Measurements from ENCODE around the gene PROSER2. TPM values are rescaled to one million over a fixed set of nuclear protein-coding genes. Genes with fewer than 3 reads are reported as not detected.

PROSER2 gene
- total RNA-seq, 1 experiment from 2014 or later: 0.84 TPM

DNA sequence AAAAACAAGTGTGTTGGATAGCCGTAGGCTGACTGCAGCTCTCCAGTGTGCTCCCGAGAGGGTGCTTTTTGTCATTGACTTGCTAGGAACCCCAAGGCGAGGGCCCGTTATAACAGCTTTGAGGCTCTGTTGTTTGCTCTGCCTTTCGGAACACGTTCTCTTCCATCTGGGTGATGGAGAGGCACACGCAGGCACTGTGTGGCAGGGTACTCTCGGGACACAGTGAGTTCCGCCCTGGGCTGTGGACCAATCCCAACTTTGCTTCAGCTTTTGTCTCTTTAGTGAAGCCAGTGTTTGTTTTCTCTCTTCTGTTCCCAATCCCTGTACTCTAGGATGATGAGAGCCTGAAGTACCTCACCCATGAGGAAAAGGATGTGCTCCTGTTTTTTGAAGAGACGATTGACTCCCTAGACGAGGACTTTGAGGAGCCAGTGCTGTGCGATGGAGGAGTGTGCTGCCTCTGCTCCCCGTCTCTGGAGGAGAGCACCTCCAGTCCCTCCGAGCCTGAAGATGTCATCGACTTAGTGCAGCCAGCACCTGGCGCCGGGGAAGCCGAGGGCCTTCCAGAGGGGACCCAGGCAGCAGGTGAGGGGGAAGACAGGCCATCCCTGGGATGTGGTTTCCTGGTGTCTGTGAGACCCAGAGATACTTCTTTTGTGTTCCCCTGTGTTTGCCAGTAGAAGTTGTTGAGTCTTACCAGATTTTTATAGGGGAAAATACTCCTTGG is 43.2 kb downstream of the PROSER2 start:
- DNase-seq (ENCODE audit: low read depth): no peak

DNA sequence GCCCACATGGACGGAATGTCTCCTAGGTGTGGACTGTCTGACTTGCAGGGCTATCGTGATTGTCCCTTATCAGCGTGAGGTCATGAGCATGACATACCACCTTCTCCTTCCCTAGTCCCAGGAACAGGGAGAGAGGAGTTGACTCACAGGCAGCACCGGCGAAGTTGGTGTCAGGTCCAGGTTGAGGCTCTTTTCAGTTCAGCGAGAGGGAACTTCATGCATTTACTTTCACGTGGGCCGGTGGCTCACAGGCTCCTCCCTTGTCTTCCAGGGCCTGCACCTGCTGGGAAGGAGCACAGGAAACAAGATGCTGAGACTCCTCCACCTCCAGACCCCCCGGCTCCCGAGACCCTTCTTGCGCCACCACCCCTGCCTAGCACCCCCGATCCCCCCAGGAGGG is 46.1 kb downstream of the PROSER2 start:
- DNase-seq (ENCODE audit: low read depth): no peak

DNA sequence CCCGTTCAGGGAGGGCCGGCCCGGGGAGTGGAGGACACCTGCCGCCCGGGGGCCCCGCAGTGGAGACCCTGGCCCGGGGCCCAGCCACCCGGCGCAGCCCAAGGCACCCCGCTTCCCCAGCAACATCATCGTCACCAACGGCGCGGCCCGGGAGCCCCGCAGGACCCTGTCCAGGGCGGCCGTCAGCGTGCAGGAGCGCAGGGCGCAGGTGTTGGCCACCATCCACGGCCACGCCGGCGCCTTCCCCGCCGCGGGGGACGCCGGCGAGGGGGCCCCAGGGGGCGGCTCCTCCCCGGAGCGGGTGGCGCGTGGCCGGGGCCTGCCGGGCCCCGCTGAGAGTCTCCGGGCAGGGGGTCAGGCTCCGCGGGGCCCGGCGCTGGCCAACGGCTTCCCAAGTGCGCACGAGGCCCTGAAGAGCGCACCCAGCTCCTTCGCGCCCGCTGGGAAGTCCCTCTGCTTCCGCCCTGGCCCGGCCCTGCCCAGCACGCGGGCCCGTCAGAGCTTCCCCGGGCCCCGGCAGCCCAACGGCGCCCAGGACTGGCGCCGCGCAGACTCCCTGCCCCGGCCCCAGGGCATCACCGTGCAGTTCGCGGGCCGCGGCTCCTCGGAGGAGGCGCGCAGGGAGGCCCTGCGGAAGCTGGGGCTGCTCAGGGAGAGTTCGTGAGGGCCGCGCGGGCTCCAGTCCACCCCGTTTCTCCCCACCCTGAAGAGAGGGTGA is 46.7 kb downstream of the PROSER2 start:
- DNase-seq (ENCODE audit: low read depth): no peak

DNA sequence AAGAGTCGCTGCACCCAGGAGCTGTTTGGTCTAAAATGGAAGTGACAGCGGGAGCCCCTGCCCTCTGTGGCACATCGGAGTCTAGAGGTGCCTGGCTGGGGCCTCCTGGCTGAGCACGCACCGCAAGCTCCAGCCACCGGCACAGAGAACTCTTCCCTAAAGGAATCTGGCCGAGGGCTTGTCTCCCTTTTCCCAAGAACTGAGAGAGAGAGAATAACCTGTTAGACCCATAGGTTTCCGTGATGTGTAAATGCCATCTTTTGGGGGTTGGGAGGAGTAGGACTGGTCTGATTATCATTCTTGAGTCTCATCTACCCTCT is 47.3 kb downstream of the PROSER2 start:
- no peak for DNase-seq (ENCODE audit: low read depth)

DNA sequence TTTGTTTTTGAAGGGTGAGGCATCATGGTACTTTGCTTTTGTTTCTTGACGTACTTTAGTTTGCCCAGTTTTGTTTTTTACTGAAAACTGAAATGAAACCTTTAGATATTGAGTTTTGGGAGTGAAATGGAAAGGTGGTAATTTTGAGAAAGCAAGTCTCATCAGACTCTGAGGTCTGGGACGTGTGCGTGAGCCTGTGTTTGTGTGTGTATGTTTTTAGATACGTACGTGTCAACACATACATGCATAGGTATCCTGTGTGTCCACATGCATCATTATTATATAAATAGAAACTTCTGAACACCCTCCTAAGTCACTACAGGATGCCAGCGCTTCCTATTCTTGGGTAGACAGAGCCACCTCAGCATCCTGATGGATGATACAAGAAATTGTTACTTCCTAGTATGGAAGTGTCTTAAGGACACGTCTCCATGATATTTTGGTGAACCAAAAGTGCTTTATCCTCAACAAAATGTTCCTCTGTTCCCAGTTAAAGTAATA is 47.8 kb downstream of the PROSER2 start:
- DNase-seq (ENCODE audit: low read depth): no peak

DNA sequence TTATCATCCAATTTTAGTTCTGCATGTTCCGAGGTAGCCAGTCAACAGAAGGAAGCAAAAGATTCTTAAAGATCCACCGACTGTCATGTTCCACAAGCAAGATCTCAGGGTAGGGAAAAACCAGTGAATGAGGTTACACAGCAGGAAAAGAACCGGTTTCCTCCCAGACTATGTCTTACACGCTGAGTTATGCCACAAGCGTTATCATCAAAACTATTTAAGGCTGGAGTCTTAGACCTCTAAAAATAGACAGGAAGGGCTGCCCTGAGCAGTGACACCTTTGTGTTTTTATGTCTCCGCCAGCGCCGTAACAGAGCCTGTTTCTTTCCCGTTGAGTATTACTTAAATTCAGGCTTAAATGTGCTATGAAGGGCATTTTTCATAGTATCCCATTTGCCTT is 48.3 kb downstream of the PROSER2 start:
- DNase-seq (ENCODE audit: low read depth): no peak

DNA sequence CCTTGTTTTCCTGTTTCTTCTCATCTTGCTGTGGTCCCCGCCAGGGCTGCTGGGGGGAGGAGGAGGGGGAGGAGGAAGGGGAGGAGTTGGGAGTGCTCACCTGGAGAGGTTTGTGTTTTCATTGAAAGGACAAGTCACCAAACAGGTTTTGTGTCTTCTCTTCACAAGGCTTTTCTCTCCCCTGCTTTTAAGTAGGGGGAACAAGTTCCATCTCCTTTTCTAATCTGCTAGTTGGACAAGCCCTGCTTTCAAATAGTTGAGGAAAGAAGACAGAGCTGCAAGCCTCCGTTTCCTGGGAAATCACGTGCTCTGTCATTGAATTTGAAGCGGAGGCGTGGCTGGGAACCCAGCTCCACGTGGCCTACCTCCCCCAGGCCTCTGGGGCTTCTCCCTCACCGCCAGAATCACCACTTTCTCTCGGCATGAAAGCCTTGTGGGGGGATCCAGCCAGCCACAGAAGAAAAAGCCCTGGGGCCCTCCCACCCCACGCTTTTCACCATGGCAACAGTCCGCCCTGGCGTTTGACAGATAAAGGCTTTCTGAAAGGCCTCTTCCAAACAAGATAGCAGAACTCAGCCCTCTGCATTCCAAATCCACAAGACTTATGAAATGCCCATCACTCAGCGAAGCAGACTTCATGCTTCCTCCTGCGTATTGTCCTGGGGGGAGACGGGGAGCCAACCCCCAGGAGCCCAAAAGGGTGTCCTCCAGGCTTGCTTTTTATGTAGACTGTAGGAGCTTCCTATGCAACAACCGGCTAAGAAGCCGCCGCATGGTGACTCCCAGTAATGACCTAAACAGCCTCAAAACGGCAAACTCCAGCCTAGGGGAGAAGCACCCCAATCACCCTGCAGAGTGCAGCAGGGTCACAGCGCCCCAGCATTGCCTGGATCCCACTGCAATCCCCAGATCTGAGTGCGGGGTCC is 51.7 kb downstream of the PROSER2 start:
- DNase-seq (ENCODE audit: low read depth): peak; percentile 54

DNA sequence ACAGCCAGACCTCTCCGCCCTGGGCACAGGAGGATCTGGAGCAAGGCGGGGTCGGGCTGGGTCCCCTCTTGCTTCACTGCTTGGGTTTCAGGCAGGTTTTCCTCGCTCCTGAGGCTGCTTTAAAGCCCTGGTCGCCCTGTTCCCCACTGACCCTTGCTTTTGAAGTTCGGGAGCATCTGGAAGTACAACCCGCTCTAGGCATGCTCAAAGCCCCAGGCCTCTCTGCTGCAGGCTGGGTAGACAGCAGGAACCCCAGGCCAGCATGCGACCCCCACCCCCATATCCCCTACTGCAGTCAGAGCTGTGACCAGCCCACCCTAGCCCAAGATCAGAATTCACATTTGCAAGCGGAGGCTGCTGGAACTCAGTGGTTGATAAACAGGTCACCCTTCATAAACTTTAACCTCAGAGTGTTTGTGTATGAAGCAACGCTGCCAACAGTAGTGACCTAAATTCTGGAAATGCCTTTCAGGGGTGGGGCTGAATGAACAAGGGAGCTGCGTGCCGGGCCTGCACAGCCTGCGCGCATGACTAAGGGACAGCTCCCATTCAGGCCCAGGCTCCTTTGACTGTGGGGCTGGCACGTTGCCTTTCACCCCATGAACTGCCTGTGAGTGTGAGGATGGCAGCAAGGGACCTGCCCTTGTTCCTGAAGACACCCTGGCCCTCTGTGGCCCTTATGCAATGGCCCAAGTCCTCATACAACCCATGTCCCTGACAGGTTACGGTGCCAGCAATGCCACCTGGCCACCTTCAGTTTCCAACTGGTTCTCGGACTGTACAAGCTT is 52.5 kb downstream of the PROSER2 start:
- peak; percentile 81 for DNase-seq (ENCODE audit: low read depth)

DNA sequence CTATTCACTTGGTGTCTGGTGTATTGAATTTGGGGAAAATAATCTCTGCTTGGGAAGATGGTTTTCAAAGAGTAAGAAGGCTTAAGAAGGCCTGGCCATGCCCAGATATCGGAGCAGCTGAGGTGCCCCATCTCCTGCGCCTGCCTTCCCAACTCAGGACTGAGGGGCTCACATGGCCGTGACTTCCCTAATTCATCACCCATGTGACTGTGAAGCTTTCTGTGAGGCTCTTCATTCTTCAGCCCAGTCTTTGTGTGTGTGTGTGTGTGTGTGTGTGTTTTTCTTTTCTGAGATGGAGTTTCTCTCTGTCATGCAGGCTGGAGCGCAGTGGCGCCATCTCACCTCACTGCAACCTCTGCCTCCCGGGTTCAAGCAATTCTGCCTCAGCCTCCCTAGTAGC is 53.2 kb downstream of the PROSER2 start:
- no peak for DNase-seq (ENCODE audit: low read depth)

DNA sequence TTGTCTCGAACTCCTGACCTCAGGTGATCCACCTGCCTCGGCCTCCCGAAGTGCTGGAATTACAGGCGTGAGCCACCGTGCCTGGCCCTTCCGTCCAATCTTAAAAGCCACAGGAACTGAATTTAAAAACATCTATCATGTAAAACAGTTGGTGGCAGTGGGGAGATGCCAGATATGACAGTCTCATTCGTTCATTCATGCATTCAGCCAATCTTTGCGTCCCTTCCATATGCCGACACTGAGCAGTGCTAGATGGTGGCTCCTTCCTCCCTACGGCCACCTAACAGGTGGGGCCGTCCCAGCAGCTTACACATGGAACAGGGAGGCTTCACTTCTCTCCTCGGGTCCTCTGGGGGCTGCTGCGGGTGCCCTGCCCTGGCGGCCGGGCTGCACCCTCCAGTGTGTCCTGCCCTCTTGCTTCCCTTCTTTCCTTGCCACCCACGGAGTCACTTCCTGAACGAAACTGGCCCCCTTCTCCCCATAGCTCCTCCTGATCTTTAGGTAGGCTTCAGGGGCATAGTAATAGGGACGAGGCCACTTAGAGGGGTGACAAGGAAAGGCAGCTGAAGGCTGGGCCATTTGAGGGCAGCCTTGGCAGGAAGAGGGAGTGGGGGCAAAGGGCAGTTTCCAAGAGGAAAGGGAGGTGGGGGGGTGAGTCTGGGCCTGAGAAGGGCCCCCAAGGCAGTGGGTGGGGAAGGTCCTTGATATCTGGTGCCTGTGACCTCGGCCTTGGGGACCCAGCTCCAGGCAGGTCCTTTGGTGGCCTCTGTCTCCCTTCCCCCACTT is 53.8 kb downstream of the PROSER2 start:
- no peak for DNase-seq (ENCODE audit: low read depth)

DNA sequence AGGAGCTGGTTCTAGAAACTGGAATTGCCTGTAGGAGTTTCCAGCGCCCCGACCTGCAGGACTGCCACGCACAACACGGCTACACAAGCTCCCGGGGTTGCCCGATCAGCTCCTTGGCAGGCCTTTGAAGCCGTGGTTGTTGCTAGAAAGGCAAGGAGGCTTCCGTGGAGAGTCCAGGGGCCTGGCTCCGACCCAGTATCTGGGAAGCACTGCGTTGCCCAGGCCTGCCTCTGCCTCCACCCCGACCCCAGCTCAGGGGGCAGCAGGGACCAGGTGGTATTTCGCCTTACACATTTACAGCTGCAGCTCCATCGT is 54.4 kb downstream of the PROSER2 start:
- DNase-seq (ENCODE audit: low read depth): no peak

DNA sequence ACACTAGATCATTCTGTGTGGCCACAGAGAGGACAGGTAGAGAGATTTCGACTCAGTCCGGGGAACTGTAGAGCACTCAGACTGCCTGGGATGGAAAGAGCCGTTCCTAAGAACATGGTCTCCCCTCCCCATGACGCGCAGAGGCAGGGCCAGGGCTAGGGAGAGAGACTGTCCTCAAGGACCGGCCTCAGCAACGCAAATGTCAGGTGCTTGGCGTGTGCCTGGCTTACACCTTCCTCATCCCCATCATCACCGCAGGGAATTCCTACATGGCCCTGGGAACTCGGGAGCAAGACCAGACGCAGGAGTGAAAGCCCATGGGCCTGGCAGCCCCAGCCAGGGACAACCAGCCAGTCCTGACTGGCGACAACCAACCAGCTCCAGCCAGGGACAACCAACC is 55.6 kb downstream of the PROSER2 start:
- no peak for DNase-seq (ENCODE audit: low read depth)

DNA sequence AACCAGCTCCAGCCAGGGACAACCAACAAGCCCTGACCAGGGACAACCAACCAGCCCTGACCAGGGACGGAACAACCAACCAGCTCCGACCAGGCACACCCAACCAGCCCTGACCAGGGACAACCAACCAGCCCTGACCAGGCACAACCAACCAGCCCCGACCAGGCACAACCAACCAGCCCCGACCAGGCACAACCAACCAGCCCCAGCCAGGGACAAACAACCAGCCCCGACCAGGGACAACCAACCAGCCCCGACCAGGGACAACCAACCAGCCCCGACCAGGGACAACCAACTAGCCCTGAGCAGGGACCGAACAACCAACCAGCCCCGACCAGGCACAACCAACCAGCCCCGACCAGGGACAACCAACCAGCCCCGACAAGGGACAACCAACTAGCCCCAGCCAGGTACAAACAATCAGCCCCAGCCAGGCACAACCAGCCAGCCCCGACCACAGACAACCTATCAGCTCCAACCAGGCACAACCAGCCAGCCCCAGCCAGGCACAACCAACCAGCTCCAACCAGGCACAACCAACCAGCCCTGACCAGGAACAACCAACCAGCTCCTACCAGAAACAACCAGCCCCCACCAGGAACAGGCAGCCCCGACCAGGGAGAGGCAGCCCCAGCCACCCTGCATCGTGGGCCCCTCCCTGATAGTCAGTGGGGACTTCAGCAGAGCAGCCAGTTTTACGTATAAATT is 56.4 kb downstream of the PROSER2 start:
- DNase-seq (ENCODE audit: low read depth): no peak

DNA sequence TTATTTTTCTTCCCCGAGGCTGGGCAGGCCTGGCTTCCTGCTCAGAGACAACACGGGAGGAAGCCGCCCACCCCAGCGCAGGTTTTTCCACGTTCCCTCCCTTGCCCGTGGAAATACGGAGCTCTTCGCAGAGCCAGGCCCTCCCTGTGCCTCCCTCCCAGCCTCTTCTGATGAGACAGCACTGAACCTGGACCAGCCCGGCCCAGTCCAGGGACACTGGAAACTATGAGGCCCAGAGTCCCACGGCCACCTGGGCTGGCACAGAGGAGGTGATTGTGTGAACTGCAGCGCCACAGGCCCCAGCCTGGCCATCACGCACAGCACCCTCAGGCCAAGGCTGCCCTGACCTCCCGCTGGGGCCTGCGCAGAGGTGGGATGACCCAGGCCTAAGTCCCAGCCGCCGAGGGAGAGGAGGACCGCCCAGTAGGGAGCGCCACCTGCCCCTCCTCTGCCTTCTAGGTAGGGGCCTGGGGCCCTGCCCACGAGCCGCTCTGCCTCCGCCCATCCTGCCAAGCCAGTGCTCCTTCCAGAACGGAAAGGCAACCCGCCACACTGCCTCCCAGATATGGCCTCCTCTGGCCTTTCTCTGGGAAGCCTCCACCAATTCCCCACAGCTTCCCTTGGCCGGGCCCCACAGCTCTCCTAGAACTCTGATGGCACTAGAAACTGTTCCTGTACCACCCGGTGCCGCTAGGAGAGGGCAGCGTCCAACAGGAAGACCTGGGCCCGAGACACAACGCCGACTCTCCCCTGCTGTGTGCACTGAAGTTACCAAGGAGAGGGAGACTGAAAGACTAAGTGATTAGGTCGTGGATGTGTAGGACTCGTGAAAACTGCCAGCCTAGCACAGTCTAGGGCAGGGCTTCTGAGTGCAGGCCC is 57.2 kb downstream of the PROSER2 start:
- DNase-seq (ENCODE audit: low read depth): no peak

DNA sequence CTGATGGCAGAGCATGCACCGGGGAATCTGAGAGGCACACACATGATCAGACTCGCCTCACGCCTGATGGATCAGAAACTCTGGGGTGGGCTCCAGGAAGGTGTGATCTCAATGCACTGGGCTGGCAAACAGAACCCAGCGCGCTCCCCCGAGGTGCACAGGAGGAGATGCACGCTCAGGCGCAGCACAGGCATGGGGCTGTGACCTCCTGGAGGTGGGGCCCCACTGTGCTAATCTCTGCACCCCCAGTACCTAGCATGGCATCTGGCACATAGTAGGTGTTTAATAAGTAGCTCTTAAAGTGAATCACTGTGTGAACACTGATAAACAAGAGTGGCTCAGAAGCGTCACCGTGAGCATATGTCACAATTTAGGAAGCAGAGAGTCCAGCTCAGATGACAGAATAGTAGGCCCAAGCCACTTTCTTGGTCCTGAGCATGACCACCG is 57.9 kb downstream of the PROSER2 start:
- DNase-seq (ENCODE audit: low read depth): no peak

DNA sequence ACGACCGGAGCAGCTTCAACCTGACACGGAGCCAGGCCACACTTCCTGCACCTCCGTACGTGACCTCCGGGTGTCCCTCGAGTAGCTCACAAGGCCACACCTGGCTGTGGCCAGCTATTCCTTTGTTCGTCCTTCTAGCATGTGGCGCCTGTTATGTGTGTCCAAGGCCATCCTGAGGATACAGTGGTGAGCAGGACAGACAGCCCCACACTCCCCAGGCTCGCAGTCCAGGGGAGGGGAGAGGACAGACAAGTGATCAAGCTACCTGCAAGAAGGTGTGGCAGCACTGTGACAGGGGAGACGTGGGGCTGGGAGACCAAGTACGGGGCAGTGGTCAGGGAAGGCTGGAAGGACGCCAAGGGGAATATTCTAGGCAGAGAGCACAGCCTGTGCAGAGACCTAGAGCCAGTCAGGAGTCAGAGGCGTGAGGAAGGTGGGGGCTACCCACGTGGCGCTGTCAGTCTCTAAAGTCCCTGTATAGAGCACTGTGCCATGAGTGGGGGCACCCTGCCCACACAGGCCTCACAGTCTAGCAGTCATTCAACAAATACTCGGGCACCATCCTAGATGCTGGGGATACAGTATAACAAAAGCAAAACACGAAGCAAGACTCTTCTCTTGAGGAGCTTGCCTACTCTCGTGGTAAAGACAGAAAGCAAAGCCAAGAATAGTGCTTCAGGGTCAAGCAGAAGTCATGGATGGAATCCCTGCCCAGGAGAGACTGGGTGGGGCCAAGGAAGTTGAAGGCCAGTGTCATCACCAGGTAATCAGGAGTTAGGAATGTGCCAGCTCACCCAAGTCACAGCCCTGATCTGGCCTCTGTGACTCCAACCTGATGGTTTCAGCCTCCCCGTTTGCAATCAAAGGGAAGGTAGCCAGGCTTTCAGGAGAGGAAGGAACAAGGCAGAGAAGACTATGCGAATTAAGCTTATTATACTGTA is 58.6 kb downstream of the PROSER2 start:
- DNase-seq (ENCODE audit: low read depth): peak; percentile 30

DNA sequence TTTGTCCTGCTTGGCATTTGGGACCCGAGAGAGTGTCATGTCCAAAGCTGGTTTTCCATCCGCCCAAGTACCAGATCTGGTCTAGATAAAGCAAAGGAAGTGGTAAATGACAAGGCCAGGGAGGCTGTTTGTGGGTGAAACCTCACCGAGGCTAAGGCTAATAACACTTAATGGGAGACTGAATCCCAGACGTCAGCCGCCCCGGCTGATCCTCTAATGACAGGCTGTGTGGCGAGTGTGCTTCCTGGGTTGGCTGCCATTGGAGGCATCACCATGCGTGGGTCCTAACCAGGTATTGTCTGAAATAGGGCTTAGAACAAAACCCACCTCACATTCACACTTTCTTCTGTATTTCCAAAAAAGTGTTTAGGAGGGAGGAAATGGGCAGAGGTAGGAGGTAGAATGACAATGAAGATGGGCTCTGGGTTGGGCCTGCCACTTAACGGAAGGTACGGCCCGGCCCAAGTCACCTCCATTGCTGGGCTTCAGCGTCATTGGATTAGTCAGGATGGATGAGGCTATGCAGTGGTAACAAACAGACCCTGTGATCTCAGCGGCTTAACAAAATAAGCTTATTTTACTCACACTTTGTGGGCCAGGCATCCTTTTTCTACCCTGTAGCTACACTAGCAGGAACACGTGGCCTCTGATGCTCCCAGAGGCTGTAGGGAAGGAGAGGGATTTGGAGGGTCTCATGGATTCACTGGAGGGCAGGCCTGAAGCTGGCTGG is 59.7 kb downstream of the PROSER2 start:
- peak; percentile 69 for DNase-seq (ENCODE audit: low read depth)

All from RPMI7951 (cell line).